ENCODE measurements around the gene PWP2.

The PWP2 gene

GRCh38 chr21:44107026-44107501, at the start of gene PWP2:
Gene PWP2, plus strand, starts transcription at chr21:44107399. Its CDS starts 18 bp downstream, at chr21:44107417.
- peak within 1 kb of the TSS; percentile 29 for H3K4me3 ChIP-seq (ENCODE audit: low read depth, low read length)

- no peak overlapping the region for H3K4me3 ChIP-seq (ENCODE audit: low read depth, low read length)
- TF ChIP-seq, protein P1, sequence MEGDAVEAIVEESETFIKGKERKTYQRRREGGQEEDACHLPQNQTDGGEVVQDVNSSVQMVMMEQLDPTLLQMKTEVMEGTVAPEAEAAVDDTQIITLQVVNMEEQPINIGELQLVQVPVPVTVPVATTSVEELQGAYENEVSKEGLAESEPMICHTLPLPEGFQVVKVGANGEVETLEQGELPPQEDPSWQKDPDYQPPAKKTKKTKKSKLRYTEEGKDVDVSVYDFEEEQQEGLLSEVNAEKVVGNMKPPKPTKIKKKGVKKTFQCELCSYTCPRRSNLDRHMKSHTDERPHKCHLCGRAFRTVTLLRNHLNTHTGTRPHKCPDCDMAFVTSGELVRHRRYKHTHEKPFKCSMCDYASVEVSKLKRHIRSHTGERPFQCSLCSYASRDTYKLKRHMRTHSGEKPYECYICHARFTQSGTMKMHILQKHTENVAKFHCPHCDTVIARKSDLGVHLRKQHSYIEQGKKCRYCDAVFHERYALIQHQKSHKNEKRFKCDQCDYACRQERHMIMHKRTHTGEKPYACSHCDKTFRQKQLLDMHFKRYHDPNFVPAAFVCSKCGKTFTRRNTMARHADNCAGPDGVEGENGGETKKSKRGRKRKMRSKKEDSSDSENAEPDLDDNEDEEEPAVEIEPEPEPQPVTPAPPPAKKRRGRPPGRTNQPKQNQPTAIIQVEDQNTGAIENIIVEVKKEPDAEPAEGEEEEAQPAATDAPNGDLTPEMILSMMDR (IDR thresholded peaks at IDR 0.05; ENCODE audit: borderline replicate concordance, insufficient read depth, low read depth, low read length): no peak
These were observed 49.1 kb upstream of the PWP2 start for GRCh38 chr21:44057960-44058651.

DNA sequence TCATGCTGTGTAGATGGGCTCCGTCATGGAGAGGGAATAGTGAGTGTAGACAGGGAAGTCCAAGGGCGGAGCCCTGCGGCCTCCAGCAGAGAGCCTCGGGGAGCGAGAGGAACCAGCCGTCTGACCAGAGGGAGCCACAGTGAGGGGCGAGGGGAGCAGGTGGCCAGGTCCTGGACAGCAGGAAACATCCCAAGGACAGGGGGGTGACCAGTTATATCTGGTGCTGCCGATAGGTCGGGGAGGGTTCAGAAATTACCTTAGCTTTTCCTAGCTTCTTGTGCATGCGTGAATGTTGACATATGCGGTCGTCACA, 48.6 kb upstream of the PWP2 start:
- TF ChIP-seq, protein P1 (IDR thresholded peaks at IDR 0.05; ENCODE audit: borderline replicate concordance, insufficient read depth, low read depth, low read length): no peak

GRCh38 chr21:44058981-44059380, 48.2 kb upstream of the PWP2 start:
- TF ChIP-seq, protein P1 (IDR thresholded peaks at IDR 0.05; ENCODE audit: borderline replicate concordance, insufficient read depth, low read depth, low read length): no peak
- no peak overlapping the region for H3K4me3 ChIP-seq (ENCODE audit: low read depth, low read length)

More for the DNA sequence above, 48.6 kb upstream of the PWP2 start:
- H3K4me3 ChIP-seq (ENCODE audit: low read depth, low read length): no peak overlapping the region

- H3K4me3 ChIP-seq (ENCODE audit: low read depth, low read length): no peak overlapping the region
- TF ChIP-seq, protein P1 (IDR thresholded peaks at IDR 0.05; ENCODE audit: borderline replicate concordance, insufficient read depth, low read depth, low read length): no peak
These were observed 47.5 kb upstream of the PWP2 start for GRCh38 chr21:44059710-44060109.

DNA sequence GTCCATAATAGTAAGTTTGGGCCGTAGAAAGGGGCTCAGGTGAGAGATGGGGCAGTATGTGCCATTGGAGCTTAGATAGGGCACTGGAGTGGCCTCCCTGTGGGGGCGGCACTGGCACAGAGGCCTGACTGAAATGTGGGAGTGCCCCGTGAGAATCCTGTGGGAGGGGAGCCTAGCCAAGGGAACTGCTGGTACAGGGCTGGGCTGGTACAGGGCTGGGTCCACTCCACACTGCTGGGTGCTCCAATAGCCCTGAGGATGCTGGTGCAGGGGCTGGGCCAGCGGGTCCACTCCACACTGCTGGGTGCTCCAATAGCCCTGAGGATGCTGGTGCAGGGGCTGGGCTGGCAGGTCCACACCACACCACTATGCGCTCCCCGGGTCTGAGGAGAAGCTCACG, 44.8 kb upstream of the PWP2 start:
- no peak overlapping the region for H3K4me3 ChIP-seq (ENCODE audit: low read depth, low read length)
- TF ChIP-seq, protein P1 (IDR thresholded peaks at IDR 0.05; ENCODE audit: borderline replicate concordance, insufficient read depth, low read depth, low read length): no peak

GRCh38 chr21:44063151-44063912, 43.9 kb upstream of the PWP2 start:
- no peak overlapping the region for H3K4me3 ChIP-seq (ENCODE audit: low read depth, low read length)
- TF ChIP-seq, protein P1 (IDR thresholded peaks at IDR 0.05; ENCODE audit: borderline replicate concordance, insufficient read depth, low read depth, low read length): no peak
